H9 (cell line): ENCODE results near the gene RASSF8. TPM values are rescaled to one million over a fixed set of nuclear protein-coding genes. Genes with fewer than 3 reads are reported as not detected.

Experiments used
- DNase-seq: peaks from one replicate; pipeline ENCODE4 v3.0.0-alpha.2; 2017
- H2AFZ ChIP-seq: one replicate; pipeline ENCODE4 v1.6.1; 2013; ENCODE audit warnings: mild to moderate bottlenecking, low read length, control low read depth, moderate library complexity
- H2AK5ac ChIP-seq: 2 replicates; pipeline ENCODE4 v1.6.1; 2013; ENCODE audit warnings: low read length, control low read depth, mixed read lengths; ENCODE audit not compliant: insufficient read length
- H2BK120ac ChIP-seq: one replicate; pipeline ENCODE4 v1.6.1; 2013; ENCODE audit warnings: low read depth, mild to moderate bottlenecking, low read length, control low read depth, inconsistent platforms; ENCODE audit not compliant: poor library complexity, severe bottlenecking
- H2BK12ac ChIP-seq: 2 replicates; pipeline ENCODE4 v1.6.1; 2013; ENCODE audit warnings: low read length, control low read depth, mixed read lengths, low read depth; ENCODE audit not compliant: insufficient read length
- H2BK15ac ChIP-seq: 2 replicates; pipeline ENCODE4 v1.6.1; 2013; ENCODE audit warnings: low read depth, low read length, control low read depth
- H2BK20ac ChIP-seq: one replicate; pipeline ENCODE4 v1.6.1; 2013; ENCODE audit warnings: low read depth, mild to moderate bottlenecking, low read length, control low read depth, inconsistent platforms; ENCODE audit not compliant: poor library complexity, severe bottlenecking
- H2BK5ac ChIP-seq: 2 replicates; pipeline ENCODE4 v1.6.1; 2013; ENCODE audit warnings: low read length, control low read depth, mixed read lengths; ENCODE audit not compliant: insufficient read length
- H3K14ac ChIP-seq: 2 replicates; pipeline ENCODE4 v1.6.1; 2013; ENCODE audit warnings: low read length, control low read depth; ENCODE audit not compliant: insufficient read depth
- H3K18ac ChIP-seq: 2 replicates; pipeline ENCODE4 v1.6.1; 2013; ENCODE audit warnings: low read depth, mild to moderate bottlenecking, mixed read lengths, low read length, control low read depth; ENCODE audit not compliant: insufficient read length
- H3K23ac ChIP-seq: 2 replicates; pipeline ENCODE4 v1.6.1; 2013; ENCODE audit warnings: low read length, control low read depth, mixed read lengths, low read depth; ENCODE audit not compliant: insufficient read length
- H3K23me2 ChIP-seq: 2 replicates; pipeline ENCODE4 v1.6.1; 2013; ENCODE audit warnings: low read depth, mild to moderate bottlenecking, mixed read lengths, low read length, control low read depth; ENCODE audit not compliant: insufficient read length, poor library complexity, severe bottlenecking
- H3K27ac ChIP-seq: 2 replicates; pipeline ENCODE4 v1.5.1; 2013; ENCODE audit warnings: low read length, control low read depth, mixed read lengths, low read depth; ENCODE audit not compliant: insufficient read length
- H3K27me3 ChIP-seq: 2 replicates; pipeline ENCODE4 v1.6.1; 2013; ENCODE audit warnings: low read length, control low read depth, inconsistent platforms; ENCODE audit not compliant: insufficient read depth
- H3K4ac ChIP-seq: 2 replicates; pipeline ENCODE4 v1.6.1; 2013; ENCODE audit warnings: low read depth, mild to moderate bottlenecking, control low read depth, inconsistent platforms, low read length, moderate library complexity
- H3K4me1 ChIP-seq: 2 replicates; pipeline ENCODE4 v1.6.1; 2013; ENCODE audit warnings: low read length, control low read depth, inconsistent platforms; ENCODE audit not compliant: insufficient read depth
- H3K4me2 ChIP-seq: 2 replicates; pipeline ENCODE4 v1.6.1; 2013; ENCODE audit warnings: low read length, control low read depth, mixed read lengths; ENCODE audit not compliant: insufficient read length, insufficient read depth
- H3K56ac ChIP-seq: 2 replicates; pipeline ENCODE4 v1.6.1; 2013; ENCODE audit warnings: low read depth, mild to moderate bottlenecking, mixed read lengths, low read length, control low read depth; ENCODE audit not compliant: insufficient read length
- H3K79me1 ChIP-seq: 2 replicates; pipeline ENCODE4 v1.6.1; 2013; ENCODE audit warnings: low read depth, mild to moderate bottlenecking, moderate library complexity, low read length, control low read depth, inconsistent platforms; ENCODE audit not compliant: insufficient read depth, poor library complexity, severe bottlenecking
- H3K79me2 ChIP-seq: 2 replicates; pipeline ENCODE4 v1.6.1; 2013; ENCODE audit warnings: low read length, control low read depth, inconsistent platforms; ENCODE audit not compliant: insufficient read depth
- H3K9ac ChIP-seq: 2 replicates; pipeline ENCODE4 v1.6.1; 2013; ENCODE audit warnings: low read length, control low read depth, mixed read lengths; ENCODE audit not compliant: insufficient read length; ENCODE audit errors: extremely low read depth
- H3K9me3 ChIP-seq: one replicate; pipeline ENCODE4 v1.6.1; 2013; ENCODE audit warnings: low read depth, low read length, inconsistent platforms; ENCODE audit not compliant: control insufficient read depth
- H3T11ph ChIP-seq: one replicate; pipeline ENCODE4 v1.6.1; 2013; ENCODE audit warnings: mild to moderate bottlenecking, low read length, control low read depth, inconsistent platforms
- H4K20me1 ChIP-seq: one replicate; pipeline ENCODE4 v1.6.1; 2013; ENCODE audit not compliant: control insufficient read depth, insufficient read length, insufficient read depth
- H4K5ac ChIP-seq: 2 replicates; pipeline ENCODE4 v1.6.1; 2013; ENCODE audit warnings: low read depth, mild to moderate bottlenecking, mixed read lengths, low read length, control low read depth; ENCODE audit not compliant: insufficient read length
- H4K8ac ChIP-seq: replicated peaks from 2 replicates; pipeline ENCODE4 v1.6.1; 2013; ENCODE audit warnings: low read length, control low read depth, mixed read lengths, low read depth; ENCODE audit not compliant: insufficient read length
- H4K91ac ChIP-seq: 2 replicates; pipeline ENCODE4 v1.6.1; 2013; ENCODE audit warnings: low read depth, mild to moderate bottlenecking, moderate library complexity, mixed read lengths, low read length, control low read depth; ENCODE audit not compliant: insufficient read length
- H3K27ac Mint-ChIP-seq, 3 experiments: 2 replicates in 2 of 3; 3 replicates in 1 of 3; pipeline ENCODE4 v1.8.0; 2020 to 2021; ENCODE audit warnings: mixed read lengths in 3 of 3, mild to moderate bottlenecking in 1 of 3, moderate library complexity in 1 of 3
- H3K27me3 Mint-ChIP-seq: 2 replicates; pipeline ENCODE4 v1.8.0; 2021; ENCODE audit warnings: low read depth, mild to moderate bottlenecking, moderate library complexity, mixed read lengths
- H3K36me3 Mint-ChIP-seq, 3 experiments: 2 replicates in 2 of 3; 3 replicates in 1 of 3; pipeline ENCODE4 v1.8.0; 2020 to 2021; ENCODE audit warnings: low read depth in 3 of 3, mixed read lengths in 3 of 3; ENCODE audit not compliant: insufficient read depth in 1 of 3
- H3K4me1 Mint-ChIP-seq, 2 experiments: 2 replicates each; pipeline ENCODE4 v1.8.0; 2020; ENCODE audit warnings: mixed read lengths in 2 of 2
- H3K4me3 Mint-ChIP-seq, 2 experiments: 2 replicates in 1 of 2; 3 replicates in 1 of 2; pipeline ENCODE4 v1.8.0; 2020 to 2021; ENCODE audit warnings: mild to moderate bottlenecking in 2 of 2, mixed read lengths in 2 of 2, moderate library complexity in 1 of 2
- H3K9me3 Mint-ChIP-seq, 2 experiments: 2 replicates in 1 of 2; 3 replicates in 1 of 2; pipeline ENCODE4 v1.8.0; 2020; ENCODE audit warnings: mild to moderate bottlenecking in 2 of 2, mixed read lengths in 2 of 2, moderate library complexity in 1 of 2
- CTCF ChIP-seq: fragments of 200-600 bp; sonication (generic); conservative IDR thresholded peaks from 3 replicates; pipeline ENCODE4 v1.8.0; 2021; ENCODE audit warnings: antibody characterized with exemption, mild to moderate bottlenecking
- WGBS: extraction: QIAGEN DNeasy Blood & Tissue Kit; methylation state at CpG from one replicate; pipeline ENCODE4 v1.1.7; 2013; ENCODE audit warnings: missing lambda C conversion rate, low lambda C conversion rate, mixed read lengths; ENCODE audit not compliant: insufficient read length; ENCODE audit errors: extremely low coverage; 5-methylcytosine and 5-hydroxymethylcytosine counted together
- total RNA-seq: library from RNA; stranded (reverse); gene quantifications from 2 replicates; pipeline ENCODE4 v1.2.1, GENCODE V29; 2021

Gene RASSF8
- total RNA-seq, 1 experiment from 2014 or later: 38.8 TPM

GRCh38 chr12:26120561-26121274 is 162.2 kb downstream of the RASSF8 start:
- Histone ChIP-seq H3K56ac (no peak overlapping the region), H3K79me1 (no peaks in the 10 kb centered on the region), H4K91ac (no peak overlapping the region), H3K4ac (no peak overlapping the region), H3K4me1 (peaks cover 3% of the 10 kb centered on the region; the same call in 1 of the 2 replicates), H3K79me2 (no peaks in the 10 kb centered on the region), H3K18ac (no peak overlapping the region), H4K8ac (no peak overlapping the region), H3K4me2 (no peak overlapping the region), H3K27ac (no peak overlapping the region), H3K27me3 (peaks cover 38% of the 10 kb centered on the region), H2BK15ac (no peak overlapping the region), H4K5ac (no peak overlapping the region), H3K9ac (no peak overlapping the region), H2BK20ac (no peak overlapping the region), H3K23me2 (peaks cover 23% of the 10 kb centered on the region), H2AFZ (no peak overlapping the region), H2AK5ac (no peak overlapping the region), H2BK120ac (no peak overlapping the region), H2BK12ac (no peak overlapping the region), H4K20me1 (no peaks in the 10 kb centered on the region), H3T11ph (no peak overlapping the region), H3K14ac (no peak overlapping the region), H2BK5ac (no peak overlapping the region), H3K23ac (no peak overlapping the region), H3K9me3 (no peaks in the 10 kb centered on the region)
- Mint-ChIP-seq H3K9me3 (peaks cover 0 to 4% of the 10 kb centered on the region in 2 experiments; a peak in 1 of 5 replicates), H3K4me1 (peaks cover 36 to 48% of the 10 kb centered on the region in 2 experiments), H3K4me3 (no peak overlapping the region; a peak in 1 of 5 replicates), H3K36me3 (peaks cover 0 to 4% (median 0%) of the 10 kb centered on the region in 3 experiments; a peak in 1 of 7 replicates), H3K27ac (no peak overlapping the region), H3K27me3 (peaks cover 93% of the 10 kb centered on the region)
- no peak for DNase-seq
- no peak for TF ChIP-seq CTCF
- no CpG with 5 or more reads among the region's 4 CpGs for WGBS
